BJ (cell line): ENCODE measurements around the gene CTNND2. TPM values are rescaled to one million over a fixed set of nuclear protein-coding genes. Genes with fewer than 3 reads are reported as not detected.
"Not testable (repeated sequence)": the region's sequence is repeated elsewhere in the genome, so short reads cannot be mapped to it uniquely, and the experiment has no call there.

ENCODE experiments used
- CTCF ChIA-PET: fragments of 350-600 bp; formaldehyde crosslinking; extraction: SDS; loops from one replicate; lab custom pipeline; 2021; ENCODE audit warnings: antibody characterized with exemption, inconsistent platforms; lab: Yijun Ruan, JAX
- POLR2A ChIA-PET: fragments of 300-600 bp; sonication (Branson Sonifier 250); formaldehyde crosslinking; extraction: SDS; loops from one replicate; lab custom pipeline; 2021; ENCODE audit warnings: antibody characterized with exemption; lab: Charles Lee
- DNase-seq: peaks from one replicate; pipeline ENCODE4 v3.0.0-alpha.2; 2011; ENCODE audit warnings: low read depth
- H3K27me3 ChIP-seq: 2 replicates; pipeline ENCODE4 v1.6.0; 2011; ENCODE audit warnings: low read length; ENCODE audit not compliant: control insufficient read depth, insufficient read depth
- H3K36me3 ChIP-seq: 2 replicates; pipeline ENCODE4 v1.5.1; 2011; ENCODE audit warnings: low read length; ENCODE audit not compliant: control insufficient read depth, insufficient read depth
- H3K4me3 ChIP-seq: 2 replicates; pipeline ENCODE4 v1.5.1; 2011; ENCODE audit warnings: low read depth, mild to moderate bottlenecking, control low read depth, low read length
- CTCF ChIP-seq: IDR thresholded peaks from 2 replicates; pipeline ENCODE4 v1.5.1; 2011; ENCODE audit warnings: low read depth, mild to moderate bottlenecking, control low read depth, inconsistent platforms, low read length, moderate library complexity; ENCODE audit not compliant: insufficient read depth
- polyA plus RNA-seq: library from polyadenylated mRNA; depleted of rRNA; stranded (reverse); fragments of >200 nt; gene quantifications from 2 replicates; pipeline ENCODE4 v1.2.3, GENCODE V29; 2011

The CTNND2 gene
- polyA plus RNA-seq, 1 experiment: not detected

GRCh38 chr5:11323761-11324160, 580.5 kb downstream of the CTNND2 start:
- no peak overlapping the region for H3K4me3 ChIP-seq
- H3K27me3 ChIP-seq: no peaks in the 10 kb centered on the region
- no peak for DNase-seq
- TF ChIP-seq CTCF: no peak
- POLR2A ChIA-PET: no interaction called here
- CTCF ChIA-PET: no interaction called here
- H3K36me3 ChIP-seq: no peaks in the 10 kb centered on the region

GRCh38 chr5:11322133-11322532, 582.1 kb downstream of the CTNND2 start:
- no peak for DNase-seq
- Histone ChIP-seq H3K36me3 (no peaks in the 10 kb centered on the region), H3K27me3 (no peaks in the 10 kb centered on the region), H3K4me3 (no peak overlapping the region)
- no peak for TF ChIP-seq CTCF
- ChIA-PET POLR2A (no interaction called here), CTCF (no interaction called here)

- ChIA-PET POLR2A (no interaction called here), CTCF (no interaction called here)
- Histone ChIP-seq H3K27me3 (no peaks in the 10 kb centered on the region), H3K4me3 (no peak overlapping the region), H3K36me3 (no peaks in the 10 kb centered on the region)
- no peak for DNase-seq
- TF ChIP-seq CTCF: no peak
Measured at GRCh38 chr5:11319836-11320580, 584.2 kb downstream of the CTNND2 start.

- H3K36me3 ChIP-seq, POLR2A ChIA-PET, H3K4me3 ChIP-seq, CTCF ChIA-PET, H3K27me3 ChIP-seq, DNase-seq: not testable (repeated sequence)
Measured at GRCh38 chr5:11313694-11314093, 590.6 kb downstream of the CTNND2 start.

- no peak overlapping the region for H3K4me3 ChIP-seq
- H3K27me3 ChIP-seq: no peaks in the 10 kb centered on the region
- DNase-seq: no peak
- CTCF ChIA-PET: no interaction called here
- no peaks in the 10 kb centered on the region for H3K36me3 ChIP-seq
- POLR2A ChIA-PET: no interaction called here
- TF ChIP-seq CTCF: no peak
Measured at GRCh38 chr5:11311731-11312130, 592.5 kb downstream of the CTNND2 start.

GRCh38 chr5:11311272-11311671, 593.0 kb downstream of the CTNND2 start:
- Histone ChIP-seq H3K36me3 (no peaks in the 10 kb centered on the region), H3K27me3 (no peaks in the 10 kb centered on the region), H3K4me3 (no peak overlapping the region)
- POLR2A ChIA-PET: no interaction called here
- CTCF ChIA-PET: no interaction called here
- DNase-seq: no peak
- no peak for TF ChIP-seq CTCF
